Panc1 (cell line): ENCODE measurements around the gene CRELD1.

Experiments
- POLR2AphosphoS5 ChIP-seq: IDR thresholded peaks from 2 replicates; pipeline ENCODE4 v1.6.1; 2012; ENCODE audit warnings: mild to moderate bottlenecking, low read depth, low read length, moderate library complexity
- SIN3A ChIP-seq: IDR thresholded peaks from 2 replicates; pipeline ENCODE4 v1.6.1; 2012; ENCODE audit warnings: low read depth, mild to moderate bottlenecking, low read length, moderate library complexity, borderline replicate concordance; ENCODE audit not compliant: insufficient read depth
- TCF7L2 ChIP-seq: IDR thresholded peaks from 2 replicates; pipeline ENCODE4 v1.6.1; 2011; ENCODE audit warnings: mild to moderate bottlenecking, low read depth, low read length, inconsistent platforms
- TF ChIP-seq, protein P1 (sequence below): fragments of 450-650 bp; IDR thresholded peaks from 2 replicates; pipeline ENCODE4 v1.5.1; 2017; ENCODE audit warnings: mild to moderate bottlenecking
- TF ChIP-seq, protein P2 (sequence below), 2 experiments: IDR thresholded peaks; 2 replicates each; pipeline ENCODE4 v1.6.1; 2011 to 2012; ENCODE audit warnings: low read depth in 2 of 2, control low read depth in 1 of 2, low read length in 1 of 2, mild to moderate bottlenecking in 1 of 2, moderate library complexity in 1 of 2; ENCODE audit not compliant: insufficient read depth in 1 of 2

DNA sequence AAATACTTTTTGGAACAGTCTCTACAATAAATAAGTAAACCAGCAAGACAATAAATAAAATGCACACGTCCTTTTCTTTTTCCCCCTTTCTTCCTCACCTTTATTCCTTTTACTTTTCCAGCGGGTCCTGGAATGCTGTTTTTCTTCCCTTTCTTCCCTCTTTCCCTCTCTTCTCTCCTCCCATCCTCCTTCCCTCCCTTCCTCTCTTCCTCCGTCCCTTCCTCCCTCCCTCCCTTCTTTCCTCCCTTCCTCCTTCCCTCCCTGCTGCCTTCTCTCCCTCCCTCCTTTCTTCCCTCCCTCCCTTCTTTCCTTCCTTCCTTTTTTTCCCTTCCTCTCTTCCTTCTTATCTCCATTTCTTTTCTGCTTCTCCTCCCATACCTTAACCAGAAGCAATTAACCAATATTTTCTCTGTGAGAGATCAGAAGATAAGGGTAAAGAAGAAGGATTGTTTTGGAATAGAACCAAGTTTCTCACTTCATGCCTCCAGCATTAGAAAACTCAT is 34.3 kb upstream of the CRELD1 start:
- TF ChIP-seq, protein P1, sequence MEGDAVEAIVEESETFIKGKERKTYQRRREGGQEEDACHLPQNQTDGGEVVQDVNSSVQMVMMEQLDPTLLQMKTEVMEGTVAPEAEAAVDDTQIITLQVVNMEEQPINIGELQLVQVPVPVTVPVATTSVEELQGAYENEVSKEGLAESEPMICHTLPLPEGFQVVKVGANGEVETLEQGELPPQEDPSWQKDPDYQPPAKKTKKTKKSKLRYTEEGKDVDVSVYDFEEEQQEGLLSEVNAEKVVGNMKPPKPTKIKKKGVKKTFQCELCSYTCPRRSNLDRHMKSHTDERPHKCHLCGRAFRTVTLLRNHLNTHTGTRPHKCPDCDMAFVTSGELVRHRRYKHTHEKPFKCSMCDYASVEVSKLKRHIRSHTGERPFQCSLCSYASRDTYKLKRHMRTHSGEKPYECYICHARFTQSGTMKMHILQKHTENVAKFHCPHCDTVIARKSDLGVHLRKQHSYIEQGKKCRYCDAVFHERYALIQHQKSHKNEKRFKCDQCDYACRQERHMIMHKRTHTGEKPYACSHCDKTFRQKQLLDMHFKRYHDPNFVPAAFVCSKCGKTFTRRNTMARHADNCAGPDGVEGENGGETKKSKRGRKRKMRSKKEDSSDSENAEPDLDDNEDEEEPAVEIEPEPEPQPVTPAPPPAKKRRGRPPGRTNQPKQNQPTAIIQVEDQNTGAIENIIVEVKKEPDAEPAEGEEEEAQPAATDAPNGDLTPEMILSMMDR = no peak
- TF ChIP-seq POLR2AphosphoS5 = no peak
- TF ChIP-seq, protein P2, sequence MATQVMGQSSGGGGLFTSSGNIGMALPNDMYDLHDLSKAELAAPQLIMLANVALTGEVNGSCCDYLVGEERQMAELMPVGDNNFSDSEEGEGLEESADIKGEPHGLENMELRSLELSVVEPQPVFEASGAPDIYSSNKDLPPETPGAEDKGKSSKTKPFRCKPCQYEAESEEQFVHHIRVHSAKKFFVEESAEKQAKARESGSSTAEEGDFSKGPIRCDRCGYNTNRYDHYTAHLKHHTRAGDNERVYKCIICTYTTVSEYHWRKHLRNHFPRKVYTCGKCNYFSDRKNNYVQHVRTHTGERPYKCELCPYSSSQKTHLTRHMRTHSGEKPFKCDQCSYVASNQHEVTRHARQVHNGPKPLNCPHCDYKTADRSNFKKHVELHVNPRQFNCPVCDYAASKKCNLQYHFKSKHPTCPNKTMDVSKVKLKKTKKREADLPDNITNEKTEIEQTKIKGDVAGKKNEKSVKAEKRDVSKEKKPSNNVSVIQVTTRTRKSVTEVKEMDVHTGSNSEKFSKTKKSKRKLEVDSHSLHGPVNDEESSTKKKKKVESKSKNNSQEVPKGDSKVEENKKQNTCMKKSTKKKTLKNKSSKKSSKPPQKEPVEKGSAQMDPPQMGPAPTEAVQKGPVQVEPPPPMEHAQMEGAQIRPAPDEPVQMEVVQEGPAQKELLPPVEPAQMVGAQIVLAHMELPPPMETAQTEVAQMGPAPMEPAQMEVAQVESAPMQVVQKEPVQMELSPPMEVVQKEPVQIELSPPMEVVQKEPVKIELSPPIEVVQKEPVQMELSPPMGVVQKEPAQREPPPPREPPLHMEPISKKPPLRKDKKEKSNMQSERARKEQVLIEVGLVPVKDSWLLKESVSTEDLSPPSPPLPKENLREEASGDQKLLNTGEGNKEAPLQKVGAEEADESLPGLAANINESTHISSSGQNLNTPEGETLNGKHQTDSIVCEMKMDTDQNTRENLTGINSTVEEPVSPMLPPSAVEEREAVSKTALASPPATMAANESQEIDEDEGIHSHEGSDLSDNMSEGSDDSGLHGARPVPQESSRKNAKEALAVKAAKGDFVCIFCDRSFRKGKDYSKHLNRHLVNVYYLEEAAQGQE (IDR thresholded peaks at IDR 0.05; ENCODE audit: insufficient read depth in 1 of 2, low read depth in 2 of 2, low read length in 1 of 2) = no peak
- no peak for TF ChIP-seq SIN3A
- no peak for TF ChIP-seq TCF7L2
